SK-N-SH treated with all-trans-retinoic acid at 6 μM for 48 hours (cell line): ENCODE measurements around the gene TNFRSF1B.

ENCODE experiments used
- ATAC-seq: fragments of 200-7000 bp; cut with Tn5 transposase; 3 replicates; pipeline ENCODE4 v1.9.1; 2020; ENCODE audit warnings: mild to moderate bottlenecking, moderate library complexity
- CREB5 ChIP-seq: fragments of 250-450 bp; sonication (Bioruptor Pico); IDR thresholded peaks from 2 replicates; pipeline ENCODE4 v1.5.1; 2020; ENCODE audit warnings: low read depth, mild to moderate bottlenecking, moderate library complexity
- CSDC2 ChIP-seq: fragments of 250-450 bp; sonication (Bioruptor Pico); IDR thresholded peaks from 2 replicates; pipeline ENCODE4 v1.5.0; 2020; ENCODE audit warnings: mild to moderate bottlenecking, moderate library complexity
- ESRRG ChIP-seq: fragments of 250-450 bp; sonication (Bioruptor Pico); IDR thresholded peaks from 2 replicates; pipeline ENCODE4 v1.6.1; 2021; ENCODE audit warnings: mild to moderate bottlenecking
- GLIS3 ChIP-seq: fragments of 250-450 bp; sonication (Bioruptor Pico); IDR thresholded peaks from 2 replicates; pipeline ENCODE4 v1.5.0; 2020; ENCODE audit warnings: mild to moderate bottlenecking, moderate library complexity
- OSR1 ChIP-seq: fragments of 250-450 bp; sonication (Bioruptor Pico); IDR thresholded peaks from 2 replicates; pipeline ENCODE4 v1.8.0; 2022; ENCODE audit warnings: moderate library complexity, mild to moderate bottlenecking, inconsistent platforms
- POU6F1 ChIP-seq: fragments of 250-450 bp; sonication (Bioruptor Pico); IDR thresholded peaks from 2 replicates; pipeline ENCODE4 v1.8.0; 2021; ENCODE audit warnings: low read depth, mild to moderate bottlenecking, moderate library complexity, borderline replicate concordance
- PPARA ChIP-seq: fragments of 250-450 bp; sonication (Bioruptor Pico); IDR thresholded peaks from 2 replicates; pipeline ENCODE4 v1.5.0; 2020; ENCODE audit warnings: mild to moderate bottlenecking, borderline replicate concordance
- RARB ChIP-seq: fragments of 250-450 bp; sonication (Bioruptor Pico); IDR thresholded peaks from 2 replicates; pipeline ENCODE4 v1.8.0; 2021; ENCODE audit warnings: mild to moderate bottlenecking, moderate library complexity
- SNAI2 ChIP-seq: fragments of 250-450 bp; sonication (Bioruptor Pico); IDR thresholded peaks from 2 replicates; pipeline ENCODE4 v1.5.0; 2020; ENCODE audit warnings: mild to moderate bottlenecking, moderate library complexity
- TCF4 ChIP-seq: fragments of 250-450 bp; sonication (Bioruptor Pico); IDR thresholded peaks from 2 replicates; pipeline ENCODE4 v1.8.0; 2021; ENCODE audit warnings: mild to moderate bottlenecking, moderate library complexity, borderline replicate concordance
- TOX ChIP-seq: fragments of 250-450 bp; sonication (Bioruptor Pico); IDR thresholded peaks from 2 replicates; pipeline ENCODE4 v1.8.0; 2021; ENCODE audit warnings: mild to moderate bottlenecking, moderate library complexity, borderline replicate concordance
- ZC3H10 ChIP-seq: fragments of 250-450 bp; sonication (Bioruptor Pico); IDR thresholded peaks from 2 replicates; pipeline ENCODE4 v1.5.1; 2021; ENCODE audit warnings: mild to moderate bottlenecking, moderate library complexity
- ZFP3 ChIP-seq: fragments of 250-450 bp; sonication (Bioruptor Pico); IDR thresholded peaks from 2 replicates; pipeline ENCODE4 v1.5.0; 2020; ENCODE audit warnings: mild to moderate bottlenecking, moderate library complexity
- ZNF565 ChIP-seq: fragments of 450-650 bp; formaldehyde crosslinking; conservative IDR thresholded peaks from 2 replicates; pipeline ENCODE4 v1.5.0; 2020; ENCODE audit warnings: low read depth, mild to moderate bottlenecking, moderate library complexity
- ZNF8 ChIP-seq: fragments of 450-650 bp; formaldehyde crosslinking; IDR thresholded peaks from 2 replicates; pipeline ENCODE4 v1.5.0; 2020; ENCODE audit warnings: mild to moderate bottlenecking, moderate library complexity

TNFRSF1B gene

GRCh38 chr1:12258272-12258671 lies 91.5 kb downstream of the TNFRSF1B start:
- TF ChIP-seq POU6F1 (CRISPR knock-in tag) (no peak), ZC3H10 (CRISPR knock-in tag) (no peak), CREB5 (no peak), ESRRG (CRISPR knock-in tag) (no peak), OSR1 (no peak), CSDC2 (CRISPR knock-in tag) (no peak), TOX (CRISPR knock-in tag) (no peak), TCF4 (CRISPR knock-in tag) (no peak), RARB (CRISPR knock-in tag) (no peak), ZNF565 (CRISPR knock-in tag) (no peak), GLIS3 (CRISPR knock-in tag) (no peak), PPARA (no peak), SNAI2 (no peak), ZNF8 (CRISPR knock-in tag) (no peak), ZFP3 (no peak)
- no peak for ATAC-seq
